Activated CD4-positive, alpha-beta T cell treated with anti-CD3 and anti-CD28 coated beads for 4 hours (primary cell): Measurements from ENCODE around the gene DCXR.
A peak's percentile ranks its signal among the peaks of the same experiment; 100 is the strongest.

ENCODE experiments used
- DNase-seq, 2 donors: peaks; one replicate each; pipeline ENCODE4 v3.0.0-alpha.2; 2020

Gene DCXR

GRCh38 chr17:82008941-82009405 is 28.5 kb downstream of the DCXR start:
- DNase-seq, result no peak

GRCh38 chr17:82008258-82008940 is 29.1 kb downstream of the DCXR start:
- DNase-seq, result no peak

GRCh38 chr17:82007495-82008257 is 29.8 kb downstream of the DCXR start:
- DNase-seq, result no peak

- DNase-seq, result no peak
These were observed 30.3 kb downstream of the DCXR start for GRCh38 chr17:82007228-82007494.

GRCh38 chr17:82006468-82007227 is 30.8 kb downstream of the DCXR start:
- no peak for DNase-seq

DNA sequence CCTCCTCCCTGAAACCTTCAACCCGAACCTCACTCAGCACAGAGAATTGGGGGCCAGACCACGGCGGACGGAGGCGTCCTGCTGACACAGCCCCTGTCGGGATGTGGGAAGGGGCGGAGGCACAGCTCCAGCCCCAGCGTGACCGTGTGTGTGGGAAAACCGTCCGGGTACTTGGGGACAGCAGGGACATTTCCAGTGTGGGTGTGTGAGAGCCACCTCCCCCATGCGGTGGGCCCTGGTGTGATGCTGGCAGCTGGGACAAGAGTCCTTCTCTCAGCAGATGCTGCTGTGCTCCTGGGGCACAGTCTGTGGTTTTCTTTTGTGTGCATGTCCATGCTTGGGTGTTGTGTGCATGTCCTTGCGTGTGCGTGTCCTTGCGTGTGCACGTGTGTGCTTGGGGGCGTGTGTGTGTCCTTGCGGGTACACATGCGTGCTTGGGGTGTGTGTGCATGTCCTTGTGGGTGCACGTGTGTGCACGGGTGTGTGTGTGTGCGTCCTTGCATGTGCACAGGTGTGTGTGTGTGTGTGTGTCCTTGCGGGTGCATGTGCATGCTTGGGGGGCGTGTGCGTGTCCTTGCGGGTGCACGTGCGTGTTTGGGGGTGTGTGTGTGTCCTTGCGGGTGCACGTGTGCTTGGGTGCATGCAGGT is 31.7 kb downstream of the DCXR start:
- DNase-seq, result no peak

- DNase-seq, result no peak
These were observed 32.7 kb downstream of the DCXR start for GRCh38 chr17:82004517-82005455.

GRCh38 chr17:82003411-82004381 is 33.8 kb downstream of the DCXR start:
- DNase-seq, result peak in 1 of 2 donors; percentile 40

DNA sequence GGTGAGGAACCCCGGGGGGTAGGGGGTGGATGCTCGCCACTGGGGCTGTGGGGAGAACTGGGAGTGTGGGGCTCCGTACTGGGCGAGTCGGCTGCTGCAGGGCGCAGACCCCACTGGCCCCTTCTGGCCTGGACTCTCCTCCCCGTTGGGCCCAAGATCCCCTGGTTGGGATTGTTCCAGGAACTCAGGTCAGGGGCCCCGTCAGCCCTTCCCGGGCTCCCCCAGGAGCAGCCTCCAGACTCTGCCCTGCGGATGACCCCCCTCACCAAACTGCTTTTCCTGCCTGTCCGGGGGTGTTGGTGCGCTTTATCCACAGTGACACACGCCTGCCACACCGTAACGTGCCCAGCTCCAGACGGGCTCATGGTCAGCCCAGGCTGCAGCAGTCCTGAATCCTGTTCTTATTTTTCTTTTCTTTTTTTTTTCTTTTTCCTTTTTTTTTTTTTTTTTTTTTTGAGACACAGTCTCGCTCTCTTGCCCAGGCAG is 35.9 kb downstream of the DCXR start:
- DNase-seq, result no peak

GRCh38 chr17:82000803-82001570 is 36.5 kb downstream of the DCXR start:
- no peak for DNase-seq

DNA sequence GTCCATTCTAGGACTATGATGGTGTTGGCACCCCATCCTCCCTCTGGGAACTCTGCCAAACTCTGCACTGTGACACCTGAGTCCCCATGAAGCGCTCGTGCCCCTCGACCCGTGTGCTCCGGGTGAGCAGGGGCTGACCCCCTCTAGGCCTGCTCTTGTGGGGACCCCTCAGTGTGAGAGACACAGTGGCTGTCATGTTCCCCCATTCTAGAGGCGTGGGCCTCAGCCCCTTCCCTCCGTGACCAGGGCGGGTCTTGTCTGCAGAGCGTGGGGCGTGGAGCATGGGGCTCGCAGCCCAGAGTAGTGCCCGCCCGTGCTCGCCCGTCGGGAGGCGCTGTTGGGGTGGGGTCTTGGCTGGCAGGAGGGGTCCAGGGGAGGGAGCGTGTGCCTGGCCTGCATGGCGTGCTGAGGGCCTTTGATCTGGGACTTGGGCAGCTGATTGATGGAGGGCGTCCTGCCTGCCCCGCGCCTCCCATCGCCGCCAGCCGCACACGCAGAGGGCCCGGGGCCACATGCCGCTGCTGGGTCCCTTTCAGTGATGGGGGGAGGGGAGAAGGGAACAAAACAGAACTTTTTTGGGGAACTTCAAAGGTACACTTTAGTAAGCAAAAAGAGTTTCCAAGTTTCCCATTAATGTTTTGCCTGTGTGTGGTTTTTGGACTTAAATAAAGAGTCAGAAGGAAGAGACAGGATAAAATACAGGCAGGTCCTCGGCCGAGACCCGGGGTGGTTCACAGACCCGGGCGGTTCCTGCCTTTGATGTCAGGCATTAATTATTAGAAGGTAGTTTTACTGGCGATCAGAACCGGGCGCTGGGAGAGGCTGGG is 37.3 kb downstream of the DCXR start:
- DNase-seq, result no peak

DNA sequence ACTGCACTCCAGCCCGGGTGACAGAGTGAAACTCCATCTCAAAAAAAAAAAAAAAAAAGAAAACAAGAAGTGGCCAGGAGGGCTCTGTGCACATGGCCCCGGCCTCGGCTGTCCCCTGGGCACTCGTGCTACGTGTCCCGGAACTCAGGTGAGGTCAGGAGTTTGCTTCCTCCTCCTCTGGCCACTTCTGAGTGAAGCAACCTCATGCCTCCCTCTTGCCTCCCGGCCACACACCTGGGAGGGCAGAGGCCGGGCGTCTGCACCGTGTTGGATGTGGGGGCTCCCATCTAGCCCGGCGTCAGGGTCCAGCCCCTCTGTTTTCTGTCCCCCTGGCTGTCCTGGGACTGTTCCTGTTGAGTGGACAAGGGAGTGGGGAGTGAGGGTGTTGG is 37.9 kb downstream of the DCXR start:
- no peak for DNase-seq

- no peak for DNase-seq
These were observed 38.6 kb downstream of the DCXR start for GRCh38 chr17:81998691-81999438.

- DNase-seq, result no peak
These were observed 39.3 kb downstream of the DCXR start for GRCh38 chr17:81998212-81998611.

DNA sequence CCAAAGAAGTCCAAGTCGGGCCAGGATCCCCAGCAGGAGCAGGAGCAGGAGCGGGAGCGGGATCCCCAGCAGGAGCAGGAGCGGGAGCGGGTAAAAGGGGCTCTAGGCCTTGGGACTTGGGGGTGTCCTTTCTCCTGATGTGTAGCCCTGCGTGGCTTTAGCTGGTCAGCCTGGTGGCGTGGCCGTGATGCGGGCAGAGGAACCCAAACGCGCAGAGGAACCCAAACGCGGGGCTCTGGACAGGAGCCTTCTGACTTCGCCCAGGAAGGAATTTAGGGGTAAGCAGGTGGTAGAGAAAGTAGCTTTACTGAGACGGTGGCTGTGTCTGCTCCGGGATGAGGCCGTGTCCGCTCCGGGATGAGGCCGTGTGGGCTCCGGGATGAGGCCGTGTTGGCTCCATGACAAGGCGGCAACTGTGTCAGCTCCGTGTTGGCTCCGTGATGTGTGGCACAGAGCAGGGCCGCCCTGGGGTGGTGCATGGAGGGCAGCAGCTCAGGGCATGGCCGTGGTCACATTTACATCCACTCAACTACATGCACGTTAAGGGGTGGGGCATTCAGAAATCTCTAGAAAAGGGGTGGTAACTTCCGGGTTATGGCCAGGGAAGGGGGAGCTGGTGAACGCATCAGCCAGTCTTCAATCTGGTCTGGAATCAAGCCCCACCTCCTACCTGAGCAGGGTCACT is 40.6 kb downstream of the DCXR start:
- DNase-seq, result no peak

GRCh38 chr17:81996232-81996756 is 41.2 kb downstream of the DCXR start:
- DNase-seq, result no peak

GRCh38 chr17:81995463-81996231 is 41.9 kb downstream of the DCXR start:
- no peak for DNase-seq
